Testis (tissue), 5 donors: ENCODE measurements around the gene ERGIC3. TPM values are rescaled to one million over a fixed set of nuclear protein-coding genes. Genes with fewer than 3 reads are reported as not detected.

Experiments
- DNase-seq: peaks from one replicate; pipeline ENCODE4 v3.0.0-alpha.2; 2019
- H3K27ac ChIP-seq, 2 donors: fragments of 200-600 bp; sonication (generic); one replicate each; pipeline ENCODE4 v1.5.1; 2019
- H3K27me3 ChIP-seq: fragments of 200-600 bp; sonication (generic); one replicate; pipeline ENCODE4 v1.5.1; 2019
- H3K36me3 ChIP-seq: fragments of 200-600 bp; sonication (generic); one replicate; pipeline ENCODE4 v1.5.1; 2017; ENCODE audit warnings: low read depth; ENCODE audit errors: missing control alignments
- H3K4me1 ChIP-seq: fragments of 200-600 bp; sonication (generic); one replicate; pipeline ENCODE4 v1.5.1; 2019
- H3K4me3 ChIP-seq, 2 donors: fragments of 200-600 bp; sonication (generic); one replicate each; pipeline ENCODE4 v1.5.1; 2017 to 2019
- H3K9me3 ChIP-seq: fragments of 200-600 bp; sonication (generic); one replicate; pipeline ENCODE4 v1.5.1; 2017
- CTCF ChIP-seq, 3 experiments: fragments of 450-650 bp in 2 of 3; fragments of 200-600 bp in 1 of 3; sonication (generic) in 1 of 3; IDR thresholded peaks; one replicate each; pipeline ENCODE4 v1.5.1; 2016 to 2019; ENCODE audit warnings: antibody characterized with exemption in 3 of 3, mild to moderate bottlenecking in 2 of 3, moderate library complexity in 1 of 3
- POLR2A ChIP-seq: fragments of 450-650 bp; IDR thresholded peaks from one replicate; pipeline ENCODE4 v1.6.1; 2017; ENCODE audit warnings: antibody characterized with exemption, mild to moderate bottlenecking, moderate library complexity
- WGBS, 2 donors: methylation state at CpG; one replicate each; pipeline ENCODE4 v1.1.5; 2018; 5-methylcytosine and 5-hydroxymethylcytosine counted together
- intact Hi-C: fragments of 100-400 bp; cut with DNase I; formaldehyde crosslinking; loops from one replicate; pipeline ENCODE4 v1.15.1; 2023; ENCODE audit warnings: low total_unique reads
- long read RNA-seq, 2 donors: transcript quantifications; one replicate each; lab custom pipeline, GENCODE V29; 2026
- polyA plus RNA-seq: library from polyadenylated mRNA; stranded (reverse); fragments of 350-450 nt; fragmentation: Illumina TruSeq; extraction: RNeasy Lipid Tissue Mini Kit (QIAGEN cat#74804); gene quantifications from one replicate; pipeline ENCODE4 v1.2.3, GENCODE V29; 2014; ENCODE audit warnings: low read depth, low replicate concordance; ENCODE audit not compliant: insufficient read depth
- total RNA-seq, 2 donors: library from RNA; depleted of rRNA; stranded (reverse); fragments of >200 nt; gene quantifications; one replicate each; pipeline ENCODE4 v1.2.3, GENCODE V29; 2016

Gene ERGIC3
- total RNA-seq (100 to 1,000 TPM; 337 to 338 TPM), polyA plus RNA-seq (493 TPM)
- long read RNA-seq, donor 1, transcript ERGIC3-202 (13 exons, 1,359 nt), result major isoform, 114 of 277 reads
- long read RNA-seq, donor 1, transcript ERGIC3-215 (4 exons, 584 nt), result minor isoform, 7 of 277 reads
- long read RNA-seq, donor 1, transcript ERGIC3-216 (3 exons, 766 nt), result minor isoform, 5 of 277 reads
- long read RNA-seq, donor 1, partial matches to known transcripts, result 148 of 277 reads
- long read RNA-seq, donor 1, other reads (novel, unspliced or antisense), result 0 of 277 reads
- long read RNA-seq, donor 2, transcript ERGIC3-216 (3 exons, 766 nt), result minor isoform, 7 of 139 reads
- long read RNA-seq, donor 2, transcript ERGIC3-202 (13 exons, 1,359 nt), result major isoform, 71 of 139 reads
- long read RNA-seq, donor 2, partial matches to known transcripts, result 58 of 139 reads
- long read RNA-seq, donor 2, other reads (novel, unspliced or antisense), result 0 of 139 reads

DNA sequence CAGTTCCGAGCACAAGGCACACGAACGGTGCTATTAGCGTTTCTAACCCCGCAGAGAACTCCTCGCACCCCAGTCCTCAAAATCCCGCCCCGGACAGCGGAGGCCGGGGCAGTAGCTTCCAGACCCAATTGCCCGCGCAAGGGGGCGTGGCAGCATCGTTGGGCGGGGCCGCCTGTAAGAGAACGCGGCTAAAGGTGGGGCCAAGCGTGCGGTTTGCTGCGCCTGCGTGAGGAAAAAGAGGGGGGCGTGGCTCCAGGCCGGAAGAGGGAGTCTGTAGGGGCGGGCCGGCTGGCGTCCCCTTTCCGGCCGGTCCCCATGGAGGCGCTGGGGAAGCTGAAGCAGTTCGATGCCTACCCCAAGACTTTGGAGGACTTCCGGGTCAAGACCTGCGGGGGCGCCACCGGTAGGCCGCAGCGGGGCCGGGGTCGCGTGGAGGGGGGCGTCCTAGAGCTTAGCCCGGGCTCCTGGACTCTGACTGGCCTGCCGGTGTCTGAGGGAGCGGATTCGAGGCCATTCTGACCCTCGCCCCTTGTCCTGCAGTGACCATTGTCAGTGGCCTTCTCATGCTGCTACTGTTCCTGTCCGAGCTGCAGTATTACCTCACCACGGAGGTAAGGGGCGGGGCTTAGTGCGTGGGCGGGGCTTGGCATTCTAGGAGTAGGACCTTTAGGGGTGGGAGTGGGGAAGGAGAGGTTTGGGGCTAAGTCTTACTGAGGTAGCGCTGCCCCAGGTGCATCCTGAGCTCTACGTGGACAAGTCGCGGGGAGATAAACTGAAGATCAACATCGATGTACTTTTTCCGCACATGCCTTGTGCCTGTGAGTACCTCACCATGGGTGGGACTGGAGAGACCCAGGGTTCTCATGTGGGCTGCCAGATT, at the start of gene ERGIC3:
TSS of gene ERGIC3 (plus strand) at position 296 of the 880 bp plus-strand sequence. CDS start at position 316, 20 bp downstream.
- peak within 1 kb of the TSS; percentile 35 to 65 for H3K27ac ChIP-seq
- H3K36me3 ChIP-seq, result no peaks in the 10 kb centered on the region
- intact Hi-C loops, result no loop called here
- TF ChIP-seq CTCF (IDR thresholded peaks at IDR 0.05), result no peak
- no peak for TF ChIP-seq POLR2A
- peak within 1 kb of the TSS; percentile 75 to 80 for H3K4me3 ChIP-seq
- H3K4me1 ChIP-seq, result peaks cover 12% of the 10 kb centered on the region
- peak; percentile 98 for DNase-seq
- WGBS, 2 donors, result 3 to 4% methylated on average over 21 to 55 of the region's 57 CpGs
- no peaks in the 10 kb centered on the region for H3K9me3 ChIP-seq
- H3K27me3 ChIP-seq, result no peaks in the 10 kb centered on the region

DNA sequence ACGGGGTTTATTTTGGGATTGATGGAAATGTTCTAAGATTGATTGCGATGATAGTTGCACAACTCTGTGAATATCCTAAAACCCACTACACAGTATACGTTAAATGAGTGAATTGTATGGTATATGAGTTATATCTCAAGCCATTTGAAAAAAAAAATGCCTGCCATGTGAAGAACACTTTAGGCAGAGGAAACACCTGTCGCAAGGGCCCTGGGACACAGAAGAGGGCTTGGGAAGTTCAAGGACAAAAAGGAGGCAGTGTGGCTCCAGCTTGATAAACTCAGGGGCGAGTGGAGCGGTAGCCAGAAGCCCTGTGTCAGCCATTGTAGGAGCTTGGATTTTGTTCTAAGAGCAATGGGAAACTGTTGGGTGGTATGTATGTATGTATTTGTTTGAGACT, 49.5 kb upstream of the ERGIC3 start:
- Histone ChIP-seq H3K36me3 (no peaks in the 10 kb centered on the region), H3K4me3 (no peak overlapping the region), H3K27me3 (no peaks in the 10 kb centered on the region), H3K9me3 (no peaks in the 10 kb centered on the region), H3K27ac (no peak overlapping the region), H3K4me1 (peaks cover 6% of the 10 kb centered on the region)
- intact Hi-C loops, result no loop called here
- DNase-seq, result no peak
- no peak for TF ChIP-seq CTCF (IDR thresholded peaks at IDR 0.05)
- WGBS, 2 donors, result 86 to 88% methylated on average over 6 of the region's 6 CpGs

- intact Hi-C loops, result no loop called here
- DNase-seq, result no peak
- WGBS, 2 donors, result 86 to 88% methylated on average over 3 of the region's 3 CpGs
- no peaks in the 10 kb centered on the region for H3K27me3 ChIP-seq
- H3K4me3 ChIP-seq, result no peak overlapping the region
- no peak overlapping the region for H3K27ac ChIP-seq
- H3K36me3 ChIP-seq, result no peaks in the 10 kb centered on the region
- H3K9me3 ChIP-seq, result no peaks in the 10 kb centered on the region
- no peak for TF ChIP-seq CTCF (IDR thresholded peaks at IDR 0.05)
- TF ChIP-seq POLR2A, result no peak
- H3K4me1 ChIP-seq, result peaks cover 8% of the 10 kb centered on the region
Measured at GRCh38 chr20:35496481-35496880, 45.4 kb upstream of the ERGIC3 start.

DNA sequence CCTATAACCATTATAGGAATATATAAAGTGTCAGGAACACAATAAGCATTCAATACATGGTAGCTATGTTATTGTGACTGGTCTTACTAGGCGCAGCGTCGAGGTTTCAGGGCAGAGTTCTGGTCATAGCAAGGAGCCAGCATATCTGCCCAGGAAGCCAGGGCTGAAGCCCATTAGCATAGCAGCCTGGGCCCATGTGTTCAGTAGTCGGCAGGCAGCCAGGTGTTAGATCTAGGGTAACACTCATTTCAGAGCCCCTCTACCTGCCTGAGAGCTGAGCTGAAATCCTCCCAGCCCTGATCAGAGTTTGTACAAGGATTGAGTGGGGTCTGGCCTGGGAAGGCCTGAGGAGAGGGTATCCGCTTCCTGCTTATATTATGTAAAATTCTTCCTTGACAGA, 44.6 kb upstream of the ERGIC3 start:
- WGBS, 2 donors, result 70 to 71% methylated on average over 5 of the region's 5 CpGs
- DNase-seq, result no peak
- Histone ChIP-seq H3K27me3 (no peaks in the 10 kb centered on the region), H3K27ac (peak overlapping the region in 1 of 2 donors; percentile 47), H3K36me3 (no peaks in the 10 kb centered on the region), H3K9me3 (no peaks in the 10 kb centered on the region), H3K4me3 (no peak overlapping the region), H3K4me1 (peaks cover 8% of the 10 kb centered on the region)
- TF ChIP-seq CTCF (IDR thresholded peaks at IDR 0.05) (no peak), POLR2A (no peak)
- intact Hi-C loops, result no loop called here
